A673 (cell line): ENCODE results near the gene HOXD9. TPM values are rescaled to one million over a fixed set of nuclear protein-coding genes. Genes with fewer than 3 reads are reported as not detected.

ENCODE experiments used
- BruUV-seq: library from RNA; stranded (reverse); fragments of 400-500 nt; replicated peaks from 2 replicates; lab custom pipeline; 2021; lab: Mats Ljungman, UMichigan
- CTCF ChIA-PET: fragments of 300-600 bp; sonication (Branson Sonifier 250); formaldehyde crosslinking; loops from one replicate; lab custom pipeline; 2022; ENCODE audit warnings: antibody characterized with exemption; lab: Charles Lee
- POLR2A ChIA-PET: fragments of 300-600 bp; sonication (Branson Sonifier 250); formaldehyde crosslinking; loops from one replicate; lab custom pipeline; 2022; ENCODE audit warnings: antibody characterized with exemption; ENCODE audit not compliant: low non-redundant PET; lab: Charles Lee
- DNase-seq: peaks from one replicate; pipeline ENCODE4 v3.0.0-alpha.2; 2015; ENCODE audit warnings: low spot score
- H3K27ac ChIP-seq: fragments of 200-600 bp; sonication (generic); 2 replicates; pipeline ENCODE4 v1.5.1; 2016; ENCODE audit warnings: mixed run types, low read depth, mild to moderate bottlenecking, mixed read lengths, antibody characterized with exemption, low read length; ENCODE audit not compliant: poor library complexity, severe bottlenecking
- H3K27me3 ChIP-seq: fragments of 200-600 bp; sonication (generic); replicated peaks from 2 replicates; pipeline ENCODE4 v1.6.1; 2017; ENCODE audit warnings: mixed run types, low read depth, mild to moderate bottlenecking, mixed read lengths, antibody characterized with exemption, low read length; ENCODE audit not compliant: insufficient read depth, poor library complexity
- H3K36me3 ChIP-seq: fragments of 200-600 bp; sonication (generic); 2 replicates; pipeline ENCODE4 v1.6.1; 2016; ENCODE audit warnings: mixed run types, mild to moderate bottlenecking, mixed read lengths, antibody characterized with exemption, low read length; ENCODE audit not compliant: insufficient read depth, poor library complexity, severe bottlenecking
- H3K4me1 ChIP-seq: fragments of 200-600 bp; sonication (generic); 2 replicates; pipeline ENCODE4 v1.6.1; 2017; ENCODE audit warnings: mixed run types, mild to moderate bottlenecking, mixed read lengths, antibody characterized with exemption, low read length; ENCODE audit not compliant: insufficient read depth, poor library complexity, severe bottlenecking
- H3K4me3 ChIP-seq: fragments of 200-600 bp; sonication (generic); 2 replicates; pipeline ENCODE4 v1.5.1; 2016; ENCODE audit warnings: low read depth, mixed run types, mild to moderate bottlenecking, mixed read lengths, low read length; ENCODE audit not compliant: poor library complexity, severe bottlenecking
- H3K9me3 ChIP-seq: fragments of 200-600 bp; sonication (generic); 2 replicates; pipeline ENCODE4 v1.6.1; 2016; ENCODE audit warnings: mixed run types, low read depth, mild to moderate bottlenecking, mixed read lengths, antibody characterized with exemption, low read length; ENCODE audit not compliant: poor library complexity, severe bottlenecking
- EZH2 ChIP-seq: fragments of 200-600 bp; sonication (generic); IDR thresholded peaks from 2 replicates; pipeline ENCODE4 v1.6.1; 2017; ENCODE audit warnings: borderline replicate concordance, low read depth, mild to moderate bottlenecking, mixed read lengths, antibody characterized with exemption, low read length; ENCODE audit not compliant: poor library complexity, severe bottlenecking
- intact Hi-C: fragments of 100-400 bp; cut with micrococcal nuclease; formaldehyde crosslinking; loops from one replicate; pipeline ENCODE4 v1.10.0; 2022; ENCODE audit not compliant: unreplicated experiment
- total RNA-seq: library from RNA; stranded (reverse); gene quantifications from 2 replicates; pipeline ENCODE4 v1.2.3, GENCODE V29; 2021
- TF ChIP-seq, protein P1 (sequence below): fragments of 300-800, 200-600 bp; sonication (generic); conservative IDR thresholded peaks from 2 replicates; pipeline ENCODE4 v1.5.1; 2017; ENCODE audit warnings: low read depth, mild to moderate bottlenecking, antibody characterized with exemption, low read length, moderate library complexity, mixed read lengths

HOXD9 gene
- total RNA-seq, 1 experiment from 2014 or later: 63.0 TPM

DNA sequence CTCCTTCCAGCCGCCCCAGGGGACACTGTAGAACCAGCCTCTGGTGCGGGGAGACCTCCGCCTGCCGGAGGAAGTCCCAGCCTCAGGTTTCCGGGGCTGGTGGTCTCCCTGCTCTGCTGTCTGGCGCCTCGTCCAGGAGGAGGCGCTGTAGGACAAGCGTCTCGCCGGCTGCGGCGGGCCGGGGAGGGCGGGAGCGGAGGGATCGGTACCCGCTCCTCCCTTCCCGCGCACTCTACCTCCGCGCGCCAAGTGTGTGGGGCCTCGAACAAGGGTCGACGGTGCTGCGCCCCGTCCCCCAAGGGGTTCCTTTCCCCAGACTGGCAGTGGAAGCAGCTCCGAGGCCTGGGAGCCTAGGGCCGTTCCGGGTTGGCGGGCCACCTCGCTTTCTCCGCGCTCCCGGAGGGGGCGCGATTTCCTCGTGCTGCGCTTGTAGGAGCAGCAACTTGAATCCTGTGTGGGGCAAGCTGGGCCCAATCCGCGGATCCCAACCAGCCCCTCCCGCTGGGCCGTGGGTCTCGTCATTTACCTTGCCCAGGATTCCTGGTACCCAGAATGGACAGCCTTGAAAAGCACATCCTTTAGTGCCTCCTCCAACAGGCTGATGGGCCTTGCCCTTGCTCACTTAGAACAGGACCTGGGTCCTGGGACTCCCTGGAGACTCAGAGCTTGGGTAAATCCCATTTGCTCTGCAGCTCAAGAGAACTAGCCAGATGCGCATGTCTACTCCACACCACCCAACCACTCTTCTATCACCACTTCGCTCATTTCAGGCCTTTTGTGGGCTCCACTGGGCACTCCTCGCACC, 18.2 kb downstream of the HOXD9 start:
- Histone ChIP-seq H3K27me3 (no peaks in the 10 kb centered on the region), H3K36me3 (peaks cover 19% of the 10 kb centered on the region), H3K4me3 (peak overlapping the region; percentile 85), H3K9me3 (no peaks in the 10 kb centered on the region), H3K27ac (peak overlapping the region; percentile 61), H3K4me1 (peaks cover 34% of the 10 kb centered on the region)
- TF ChIP-seq, protein P1, sequence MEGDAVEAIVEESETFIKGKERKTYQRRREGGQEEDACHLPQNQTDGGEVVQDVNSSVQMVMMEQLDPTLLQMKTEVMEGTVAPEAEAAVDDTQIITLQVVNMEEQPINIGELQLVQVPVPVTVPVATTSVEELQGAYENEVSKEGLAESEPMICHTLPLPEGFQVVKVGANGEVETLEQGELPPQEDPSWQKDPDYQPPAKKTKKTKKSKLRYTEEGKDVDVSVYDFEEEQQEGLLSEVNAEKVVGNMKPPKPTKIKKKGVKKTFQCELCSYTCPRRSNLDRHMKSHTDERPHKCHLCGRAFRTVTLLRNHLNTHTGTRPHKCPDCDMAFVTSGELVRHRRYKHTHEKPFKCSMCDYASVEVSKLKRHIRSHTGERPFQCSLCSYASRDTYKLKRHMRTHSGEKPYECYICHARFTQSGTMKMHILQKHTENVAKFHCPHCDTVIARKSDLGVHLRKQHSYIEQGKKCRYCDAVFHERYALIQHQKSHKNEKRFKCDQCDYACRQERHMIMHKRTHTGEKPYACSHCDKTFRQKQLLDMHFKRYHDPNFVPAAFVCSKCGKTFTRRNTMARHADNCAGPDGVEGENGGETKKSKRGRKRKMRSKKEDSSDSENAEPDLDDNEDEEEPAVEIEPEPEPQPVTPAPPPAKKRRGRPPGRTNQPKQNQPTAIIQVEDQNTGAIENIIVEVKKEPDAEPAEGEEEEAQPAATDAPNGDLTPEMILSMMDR: peak; percentile 94
- TF ChIP-seq EZH2: no peak
- intact Hi-C loops: loop anchor here (2.0 kb wide), 2 partner anchors 314 to 414 kb away; no protein-coding TSS in a partner anchor
- ChIA-PET CTCF (interaction anchor here (0.6 to 4.2 kb wide), 7 partner anchors 8 to 1008 kb away, joined by 3 to 35 read pairs (median 7); no protein-coding TSS in a partner anchor), POLR2A (interaction anchor here (0.6 kb wide), 2 partner anchors 9 to 169 kb away, joined by 8 read pairs; no protein-coding TSS in a partner anchor)
- DNase-seq: peak; percentile 94
- BruUV-seq: no TSS peak

DNA sequence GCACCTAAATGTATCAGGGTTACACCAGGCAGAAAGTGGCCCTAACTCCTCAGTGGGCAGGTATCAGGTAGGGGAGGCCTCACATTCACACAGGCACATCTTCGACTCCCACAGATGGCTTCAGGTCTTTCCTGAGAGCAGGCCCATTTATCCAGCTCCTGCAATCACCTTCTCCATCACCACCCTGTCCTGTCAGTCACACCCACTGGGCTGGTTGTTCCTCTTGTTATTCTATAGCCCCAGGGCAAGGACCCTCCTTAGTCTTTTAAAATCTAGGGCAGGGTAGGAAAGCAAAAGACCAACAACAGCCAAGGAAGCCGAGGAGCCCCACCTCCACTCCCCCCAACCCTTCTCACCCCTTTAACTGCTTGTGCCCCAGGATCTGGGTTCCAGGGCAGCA, 19.8 kb downstream of the HOXD9 start:
- Histone ChIP-seq H3K4me3 (no peak overlapping the region), H3K36me3 (peaks cover 35% of the 10 kb centered on the region), H3K27me3 (no peaks in the 10 kb centered on the region), H3K9me3 (no peaks in the 10 kb centered on the region), H3K4me1 (peaks cover 50% of the 10 kb centered on the region), H3K27ac (no peak overlapping the region)
- TF ChIP-seq EZH2: no peak
- TF ChIP-seq, protein P1: no peak
- BruUV-seq: no TSS peak
- ChIA-PET POLR2A (interaction anchor here (0.7 kb wide), 1 partner anchor 510 kb away, joined by 3 read pairs; no protein-coding TSS in a partner anchor), CTCF (no interaction called here)
- no peak for DNase-seq
- intact Hi-C loops: no loop called here

DNA sequence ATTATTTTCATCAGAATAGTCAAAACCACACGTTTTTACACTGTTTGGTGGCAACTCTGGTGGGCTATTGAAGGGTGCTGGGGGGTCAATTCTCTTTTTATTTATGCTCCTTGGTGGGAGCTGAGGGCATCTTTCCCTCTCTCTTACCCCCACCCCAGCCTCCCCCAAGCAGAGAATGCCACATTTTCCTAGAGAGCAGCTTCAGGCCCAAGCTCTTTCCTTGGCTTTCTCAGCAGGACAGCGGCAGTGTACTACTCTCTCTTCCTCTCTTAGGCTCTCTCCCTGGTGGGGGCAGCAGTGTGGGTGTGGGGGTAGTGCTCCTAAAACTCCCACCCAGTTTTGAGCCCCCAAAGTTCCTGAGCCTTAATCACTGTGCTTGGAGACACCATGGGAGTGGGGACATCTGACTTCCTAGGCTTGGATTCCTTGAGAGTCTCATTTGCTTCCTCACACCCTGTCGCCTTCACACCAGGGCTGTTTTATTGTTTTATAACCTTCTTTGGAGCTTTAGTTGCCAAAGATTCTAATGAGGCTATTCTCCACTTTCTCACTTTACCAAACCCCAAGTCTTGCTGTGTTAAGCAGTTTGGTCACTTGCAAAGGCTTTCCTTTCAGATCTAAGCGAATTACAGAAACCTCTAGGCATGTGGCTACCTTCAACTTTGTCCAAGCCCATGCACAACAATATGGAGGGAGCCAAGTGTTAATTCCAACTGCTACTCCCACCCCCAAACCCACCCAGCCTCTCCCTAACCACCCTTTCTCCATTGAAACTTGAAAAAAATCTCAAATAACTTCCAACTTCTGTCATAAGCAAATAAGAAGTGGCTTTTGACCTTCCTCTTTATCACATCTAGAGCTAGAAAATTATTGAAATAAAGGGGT, 22.8 kb downstream of the HOXD9 start:
- no TSS peak for BruUV-seq
- no peaks in the 10 kb centered on the region for H3K9me3 ChIP-seq
- H3K36me3 ChIP-seq: peaks cover 64% of the 10 kb centered on the region
- DNase-seq: no peak
- no peak overlapping the region for H3K4me3 ChIP-seq
- ChIA-PET CTCF (interaction anchor here (1.2 kb wide), 2 partner anchors 310 to 409 kb away, joined by 4 to 6 read pairs; no protein-coding TSS in a partner anchor), POLR2A (interaction anchor here (0.6 kb wide), 1 partner anchor 312 kb away, joined by 8 read pairs; no protein-coding TSS in a partner anchor)
- peak overlapping the region; percentile 16 for H3K27ac ChIP-seq
- peaks cover 49% of the 10 kb centered on the region for H3K4me1 ChIP-seq
- H3K27me3 ChIP-seq: no peaks in the 10 kb centered on the region
- intact Hi-C loops: no loop called here
- TF ChIP-seq, protein P1: no peak
